HCT116 (cell line): ENCODE measurements around the gene FAM193B. TPM values are rescaled to one million over a fixed set of nuclear protein-coding genes. Genes with fewer than 3 reads are reported as not detected.

ENCODE experiments used
- ATAC-seq: fragments of 200-7000 bp; cut with Tn5 transposase; 2 replicates; pipeline ENCODE4 v1.9.1; 2020; ENCODE audit warnings: mild to moderate bottlenecking, moderate library complexity
- BruUV-seq: library from RNA; stranded (reverse); fragments of 400-500 nt; replicated peaks from 2 replicates; lab custom pipeline; 2021; lab: Mats Ljungman, UMichigan
- CTCF ChIA-PET: fragments of 300-600 bp; sonication (Branson Sonifier 250); formaldehyde crosslinking; loops from one replicate; lab custom pipeline; 2021; ENCODE audit warnings: antibody characterized with exemption; lab: Charles Lee
- POLR2A ChIA-PET: fragments of 300-600, 350-600 bp; sonication (Branson Sonifier 250); formaldehyde crosslinking; loops from one replicate; lab custom pipeline; 2021; ENCODE audit warnings: antibody characterized with exemption; lab: Charles Lee
- RAD21 ChIA-PET, 2 experiments: fragments of 300-600 bp; sonication (Branson Sonifier 250); formaldehyde crosslinking; loops; one replicate each; lab custom pipeline; 2023; ENCODE audit warnings: low total read pairs in 2 of 2; ENCODE audit not compliant: uncharacterized antibody in 2 of 2, unreplicated experiment in 2 of 2, low non-redundant PET in 1 of 2; lab: Charles Lee
- DNase-seq: peaks from one replicate; pipeline ENCODE4 v3.0.0-alpha.2; 2010; ENCODE audit warnings: low read depth, low spot score
- H2AFZ ChIP-seq: fragments of 200-600 bp; shearing (Covaris generic), sonication (generic); 2 replicates; pipeline ENCODE4 v1.6.1; 2017; ENCODE audit warnings: low read depth, mixed run types, mixed read lengths, antibody characterized with exemption, low read length; ENCODE audit not compliant: poor library complexity, severe bottlenecking
- H3K27ac ChIP-seq: 2 replicates; pipeline ENCODE4 v1.5.1; 2012; ENCODE audit warnings: low read depth, low read length
- H3K27me3 ChIP-seq: fragments of 200-600 bp; sonication (generic); 2 replicates; pipeline ENCODE4 v1.6.1; 2016; ENCODE audit warnings: mixed run types, low read length, mixed read lengths; ENCODE audit not compliant: insufficient read depth
- H3K36me3 ChIP-seq, 2 experiments: fragments of 200-500 bp in 1 of 2; fragments of 200-600 bp in 1 of 2; sonication (Bioruptor generic) in 1 of 2; sonication (generic) in 1 of 2; 2 replicates each; pipeline versions ENCODE4 v1.5.1 to v1.6.1; 2014 to 2016; ENCODE audit warnings: low read length in 2 of 2, inconsistent platforms in 1 of 2, mixed read lengths in 1 of 2, mixed run types in 1 of 2; ENCODE audit not compliant: insufficient read depth in 2 of 2, control insufficient read depth in 1 of 2
- H3K4me1 ChIP-seq, 2 experiments: fragments of 200-600 bp in 1 of 2; sonication (generic) in 1 of 2; 2 replicates each; pipeline versions ENCODE4 v1.5.1 to v1.6.1; 2012 to 2017; ENCODE audit warnings: low read length in 2 of 2, inconsistent platforms in 1 of 2, mild to moderate bottlenecking in 1 of 2, mixed read lengths in 1 of 2, mixed run types in 1 of 2, moderate library complexity in 1 of 2; ENCODE audit not compliant: insufficient read depth in 2 of 2, control insufficient read depth in 1 of 2
- H3K4me2 ChIP-seq: fragments of 200-600 bp; sonication (generic); 2 replicates; pipeline ENCODE4 v1.6.1; 2017; ENCODE audit warnings: mixed run types, low read length, mixed read lengths
- H3K4me3 ChIP-seq, 2 experiments: fragments of 200-600 bp in 1 of 2; sonication (generic) in 1 of 2; replicated peaks in 1 of 2; 2 replicates each; pipeline ENCODE4 v1.5.1; 2011 to 2016; ENCODE audit warnings: low read length in 2 of 2, control low read depth in 1 of 2, low read depth in 1 of 2, mild to moderate bottlenecking in 1 of 2, mixed read lengths in 1 of 2, mixed run types in 1 of 2
- H3K79me2 ChIP-seq: fragments of 200-600 bp; sonication (generic); 2 replicates; pipeline ENCODE4 v1.6.1; 2017; ENCODE audit warnings: mild to moderate bottlenecking, mixed run types, low read length, moderate library complexity, mixed read lengths; ENCODE audit not compliant: insufficient read depth
- H3K9ac ChIP-seq: fragments of 200-600 bp; sonication (generic); 2 replicates; pipeline ENCODE4 v1.6.1; 2016; ENCODE audit warnings: low read length, mixed read lengths
- H3K9me2 ChIP-seq: fragments of 200-600 bp; sonication (generic), shearing (Covaris generic); 2 replicates; pipeline ENCODE4 v1.6.1; 2017; ENCODE audit warnings: mixed run types, mild to moderate bottlenecking, moderate library complexity; ENCODE audit not compliant: insufficient read depth
- H3K9me3 ChIP-seq, 2 experiments: fragments of 200-500 bp in 1 of 2; fragments of 200-600 bp in 1 of 2; sonication (Bioruptor generic) in 1 of 2; sonication (generic) in 1 of 2; 2 replicates each; pipeline ENCODE4 v1.6.1; 2014 to 2017; ENCODE audit warnings: low read length in 2 of 2, mixed read lengths in 2 of 2, inconsistent platforms in 1 of 2, low read depth in 1 of 2, mild to moderate bottlenecking in 1 of 2, mixed run types in 1 of 2, moderate library complexity in 1 of 2; ENCODE audit not compliant: control insufficient read depth in 1 of 2, insufficient read depth in 1 of 2
- H4K20me1 ChIP-seq: fragments of 200-600 bp; sonication (generic), shearing (Covaris generic); 2 replicates; pipeline ENCODE4 v1.6.1; 2017; ENCODE audit warnings: mixed run types, mild to moderate bottlenecking, moderate library complexity; ENCODE audit not compliant: insufficient read depth
- CEBPB ChIP-seq: IDR thresholded peaks from 2 replicates; pipeline ENCODE4 v1.6.1; 2012; ENCODE audit warnings: low read depth
- POLR2AphosphoS5 ChIP-seq: IDR thresholded peaks from 2 replicates; pipeline ENCODE4 v1.6.1; 2011; ENCODE audit warnings: mild to moderate bottlenecking, low read depth, low read length, moderate library complexity
- TCF7L2 ChIP-seq: IDR thresholded peaks from 2 replicates; pipeline ENCODE4 v1.7.0; 2011; ENCODE audit warnings: borderline replicate concordance, inconsistent platforms; ENCODE audit not compliant: insufficient read depth, insufficient read length; ENCODE audit errors: extremely low read depth
- intact Hi-C: fragments of 100-400 bp; cut with micrococcal nuclease; formaldehyde crosslinking; loops from 2 replicates; pipeline ENCODE4 v1.10.0; 2022
- total RNA-seq: library from RNA; stranded (reverse); gene quantifications from one replicate; pipeline ENCODE4 v1.2.1, GENCODE V29; 2021; ENCODE audit not compliant: unreplicated experiment

FAM193B gene
- total RNA-seq, 1 experiment from 2014 or later: 54.0 TPM

- ATAC-seq: peak; percentile 8; the same call in 1 of the 2 replicates
- ChIA-PET POLR2A (interaction anchor here (2.1 kb wide), 1 partner anchor 11 kb away, joined by 9 read pairs; no protein-coding TSS in a partner anchor), RAD21 (no interaction called here), CTCF (no interaction called here)
- H3K4me2 ChIP-seq: no peak overlapping the region
- no TSS peak for BruUV-seq
- H3K36me3 ChIP-seq: peaks cover 13 to 20% of the 10 kb centered on the region in 2 experiments; a peak in 3 of 4 replicates
- no peaks in the 10 kb centered on the region for H3K9me3 ChIP-seq
- peak; percentile 46 for TF ChIP-seq POLR2AphosphoS5
- TF ChIP-seq TCF7L2: no peak
- H3K9ac ChIP-seq: no peak overlapping the region
- DNase-seq: no peak
- H3K4me3 ChIP-seq: no peak overlapping the region
- H2AFZ ChIP-seq: no peak overlapping the region
- intact Hi-C loops: no loop called here
- no peaks in the 10 kb centered on the region for H3K9me2 ChIP-seq
- H3K27me3 ChIP-seq: no peaks in the 10 kb centered on the region
- no peaks in the 10 kb centered on the region; a peak in 1 of 4 replicates for H3K4me1 ChIP-seq
- H4K20me1 ChIP-seq: no peaks in the 10 kb centered on the region
- no peak overlapping the region for H3K27ac ChIP-seq
- H3K79me2 ChIP-seq: peaks cover 4% of the 10 kb centered on the region; the same call in 1 of the 2 replicates
These were observed 70.1 kb downstream of the FAM193B start for GRCh38 chr5:177483994-177484901.

- ChIA-PET POLR2A (no interaction called here), CTCF (no interaction called here)
These were observed 71.3 kb downstream of the FAM193B start for GRCh38 chr5:177483042-177483441.

More at GRCh38 chr5:177483042-177483441, 71.3 kb downstream of the FAM193B start:
- H3K79me2 ChIP-seq: no peaks in the 10 kb centered on the region
- H3K9ac ChIP-seq: no peak overlapping the region
- H3K4me1 ChIP-seq: no peaks in the 10 kb centered on the region; a peak in 1 of 4 replicates
- no peaks in the 10 kb centered on the region for H3K9me2 ChIP-seq
- RAD21 ChIA-PET: no interaction called here
- no peaks in the 10 kb centered on the region for H3K27me3 ChIP-seq
- intact Hi-C loops: no loop called here
- TF ChIP-seq POLR2AphosphoS5 (no peak), CEBPB (no peak)
- TF ChIP-seq, all 23 proteins: peak for 0
- Histone ChIP-seq H3K4me2 (no peak overlapping the region), H3K9me3 (no peaks in the 10 kb centered on the region), H4K20me1 (no peaks in the 10 kb centered on the region), H3K27ac (no peak overlapping the region), H3K36me3 (peaks cover 7 to 11% of the 10 kb centered on the region in 2 experiments; a peak in 2 of 4 replicates), H2AFZ (no peak overlapping the region), H3K4me3 (no peak overlapping the region)
- no TSS peak for BruUV-seq
- ATAC-seq (no peak), DNase-seq (no peak)
